GM06990 (cell line): ENCODE measurements around the gene CEP135.

Source experiments
- DNase-seq: peaks from one replicate; pipeline ENCODE4 v3.0.0-alpha.2; 2011; ENCODE audit not compliant: insufficient read length; ENCODE audit errors: extremely low read depth
- H3K27me3 ChIP-seq: replicated peaks from 2 replicates; pipeline ENCODE4 v1.6.0; 2011; ENCODE audit warnings: low read length; ENCODE audit not compliant: control insufficient read depth, insufficient read depth
- H3K36me3 ChIP-seq: 2 replicates; pipeline ENCODE4 v1.5.1; 2011; ENCODE audit warnings: low read length; ENCODE audit not compliant: control insufficient read depth, insufficient read depth
- H3K4me3 ChIP-seq: replicated peaks from 2 replicates; pipeline ENCODE4 v1.5.1; 2011; ENCODE audit warnings: low read depth, mild to moderate bottlenecking, control low read depth, low read length
- CTCF ChIP-seq: IDR thresholded peaks from 2 replicates; pipeline ENCODE4 v1.5.1; 2011; ENCODE audit warnings: low read length, control low read depth, mild to moderate bottlenecking, inconsistent platforms; ENCODE audit not compliant: insufficient read depth, poor library complexity, severe bottlenecking

CEP135 gene

GRCh38 chr4:56048702-56049431, 100.1 kb downstream of the CEP135 start:
- Histone ChIP-seq H3K4me3 (peak overlapping the region; percentile 73), H3K36me3 (no peaks in the 10 kb centered on the region), H3K27me3 (no peaks in the 10 kb centered on the region)
- DNase-seq = peak; percentile 83
- TF ChIP-seq CTCF = peak; percentile 17

GRCh38 chr4:56050625-56051024, 101.9 kb downstream of the CEP135 start:
- Histone ChIP-seq H3K4me3 (no peak overlapping the region), H3K36me3 (no peaks in the 10 kb centered on the region), H3K27me3 (no peaks in the 10 kb centered on the region)
- TF ChIP-seq CTCF = no peak
- no peak for DNase-seq

- H3K27me3 ChIP-seq = no peaks in the 10 kb centered on the region
- TF ChIP-seq CTCF = no peak
- no peak for DNase-seq
- H3K4me3 ChIP-seq = no peak overlapping the region
- H3K36me3 ChIP-seq = no peaks in the 10 kb centered on the region
These were observed 102.4 kb downstream of the CEP135 start for GRCh38 chr4:56051029-56051709.

GRCh38 chr4:56051710-56052075, 102.9 kb downstream of the CEP135 start:
- no peak for DNase-seq
- no peak overlapping the region for H3K4me3 ChIP-seq
- TF ChIP-seq CTCF = no peak
- no peaks in the 10 kb centered on the region for H3K36me3 ChIP-seq
- no peaks in the 10 kb centered on the region for H3K27me3 ChIP-seq

GRCh38 chr4:56052481-56052880, 103.7 kb downstream of the CEP135 start:
- H3K4me3 ChIP-seq = no peak overlapping the region
- TF ChIP-seq CTCF = no peak
- DNase-seq = no peak
- no peaks in the 10 kb centered on the region for H3K36me3 ChIP-seq
- no peaks in the 10 kb centered on the region for H3K27me3 ChIP-seq
